IMR-90 (cell line): ENCODE results near the gene LRPAP1. TPM values are rescaled to one million over a fixed set of nuclear protein-coding genes. Genes with fewer than 3 reads are reported as not detected.

ENCODE experiments used
- ATAC-seq: fragments of 200-7000 bp; cut with Tn5 transposase; 2 replicates; pipeline ENCODE4 v1.9.1; 2020; ENCODE audit warnings: low read depth, mild to moderate bottlenecking, moderate library complexity
- BruUV-seq: library from RNA; stranded (reverse); fragments of 400-500 nt; replicated peaks from 2 replicates; lab custom pipeline; 2021; lab: Mats Ljungman, UMichigan
- CTCF ChIA-PET: fragments of 300-600 bp; formaldehyde crosslinking; extraction: SDS; loops from one replicate; lab custom pipeline; 2021; ENCODE audit warnings: antibody characterized with exemption; lab: Yijun Ruan, JAX
- POLR2A ChIA-PET: fragments of 300-600 bp; sonication (Branson Sonifier 250); formaldehyde crosslinking; loops from one replicate; lab custom pipeline; 2022; ENCODE audit warnings: antibody characterized with exemption; ENCODE audit not compliant: unreplicated experiment; lab: Charles Lee
- DNase-seq: peaks from one replicate; pipeline ENCODE4 v3.0.0; 2013
- H2AFZ ChIP-seq: replicated peaks from 2 replicates; pipeline ENCODE3; 2013; ENCODE audit warnings: low read length, mild to moderate bottlenecking; ENCODE audit not compliant: poor library complexity
- H2AK5ac ChIP-seq: 2 replicates; pipeline ENCODE4 v1.6.1; 2013; ENCODE audit warnings: low read depth, low read length, inconsistent platforms
- H2AK9ac ChIP-seq: replicated peaks from 2 replicates; pipeline ENCODE3; 2013; ENCODE audit warnings: mild to moderate bottlenecking, low read depth, low read length, moderate library complexity; ENCODE audit not compliant: poor library complexity
- H2BK120ac ChIP-seq: 2 replicates; pipeline ENCODE4 v1.6.1; 2013; ENCODE audit warnings: low read depth, low read length, inconsistent platforms
- H2BK15ac ChIP-seq: 3 replicates; pipeline ENCODE4 v1.6.1; 2013; ENCODE audit warnings: low read depth, low read length, inconsistent platforms
- H2BK20ac ChIP-seq: 2 replicates; pipeline ENCODE4 v1.6.1; 2013; ENCODE audit warnings: low read depth, mild to moderate bottlenecking, inconsistent platforms, low read length, moderate library complexity
- H2BK5ac ChIP-seq: 2 replicates; pipeline ENCODE4 v1.6.1; 2013; ENCODE audit warnings: mild to moderate bottlenecking, low read depth, low read length, inconsistent platforms; ENCODE audit not compliant: poor library complexity, severe bottlenecking
- H3K14ac ChIP-seq: replicated peaks from 2 replicates; pipeline ENCODE4 v1.6.1; 2013; ENCODE audit warnings: low read depth, low read length, inconsistent platforms
- H3K18ac ChIP-seq: 2 replicates; pipeline ENCODE4 v1.6.1; 2013; ENCODE audit warnings: low read depth, low read length, control low read depth
- H3K23ac ChIP-seq: 2 replicates; pipeline ENCODE4 v1.6.1; 2013; ENCODE audit warnings: low read depth, low read length, inconsistent platforms
- H3K27ac ChIP-seq: 2 replicates; pipeline ENCODE4 v1.5.1; 2013; ENCODE audit warnings: mild to moderate bottlenecking, control low read depth, low read length; ENCODE audit not compliant: insufficient read depth
- H3K27me3 ChIP-seq: 2 replicates; pipeline ENCODE4 v1.6.1; 2013; ENCODE audit warnings: low read length; ENCODE audit not compliant: control insufficient read depth, insufficient read depth
- H3K36me3 ChIP-seq: 2 replicates; pipeline ENCODE4 v1.6.1; 2013; ENCODE audit warnings: low read length, mixed read lengths; ENCODE audit not compliant: control insufficient read depth, insufficient read depth
- H3K4ac ChIP-seq: 2 replicates; pipeline ENCODE4 v1.6.1; 2013; ENCODE audit warnings: low read depth, low read length, inconsistent platforms
- H3K4me1 ChIP-seq: 2 replicates; pipeline ENCODE4 v1.6.1; 2013; ENCODE audit warnings: low read length, mixed read lengths; ENCODE audit not compliant: control insufficient read depth, insufficient read depth
- H3K4me2 ChIP-seq: 2 replicates; pipeline ENCODE4 v1.6.1; 2013; ENCODE audit warnings: low read depth, mild to moderate bottlenecking, control low read depth, low read length, moderate library complexity
- H3K4me3 ChIP-seq: 2 replicates; pipeline ENCODE4 v1.5.1; 2013; ENCODE audit warnings: low read depth, mild to moderate bottlenecking, control low read depth, low read length, moderate library complexity; ENCODE audit not compliant: insufficient read depth
- H3K56ac ChIP-seq: 2 replicates; pipeline ENCODE4 v1.6.1; 2013; ENCODE audit warnings: low read length, inconsistent platforms; ENCODE audit not compliant: insufficient read depth; ENCODE audit errors: extremely low read depth
- H3K79me1 ChIP-seq, 2 experiments: 2 replicates each; pipeline ENCODE4 v1.6.1; 2013; ENCODE audit warnings: low read length in 2 of 2, inconsistent platforms in 1 of 2, low read depth in 1 of 2
- H3K9ac ChIP-seq: 2 replicates; pipeline ENCODE4 v1.6.1; 2013; ENCODE audit warnings: low read depth, low read length, control low read depth
- H3K9me1 ChIP-seq: 2 replicates; pipeline ENCODE4 v1.6.1; 2013; ENCODE audit warnings: low read length, inconsistent platforms; ENCODE audit not compliant: insufficient read depth
- H3K9me3 ChIP-seq: 2 replicates; pipeline ENCODE4 v1.6.1; 2013; ENCODE audit warnings: low read length; ENCODE audit not compliant: control insufficient read depth, insufficient read depth
- H4K20me1 ChIP-seq: 2 replicates; pipeline ENCODE4 v1.6.1; 2013; ENCODE audit warnings: low read length, inconsistent platforms; ENCODE audit not compliant: insufficient read depth
- H4K5ac ChIP-seq: 2 replicates; pipeline ENCODE4 v1.6.1; 2013; ENCODE audit warnings: mild to moderate bottlenecking, low read depth, low read length, control low read depth
- H4K8ac ChIP-seq, 2 experiments: 2 replicates each; pipeline ENCODE4 v1.6.1; 2013; ENCODE audit warnings: low read depth in 2 of 2, low read length in 2 of 2, control low read depth in 1 of 2, inconsistent platforms in 1 of 2
- H4K91ac ChIP-seq: 2 replicates; pipeline ENCODE4 v1.6.1; 2013; ENCODE audit warnings: low read depth, low read length, inconsistent platforms; ENCODE audit not compliant: insufficient read depth
- BHLHE40 ChIP-seq: fragments of 150-350 bp; IDR thresholded peaks from 2 replicates; pipeline ENCODE4 v1.6.1; 2016; ENCODE audit warnings: mild to moderate bottlenecking, low read depth, low read length
- CEBPB ChIP-seq: IDR thresholded peaks from 2 replicates; pipeline ENCODE4 v1.6.1; 2012; ENCODE audit warnings: low read depth, low read length, improper control_type of control experiment
- CHD1 ChIP-seq: IDR thresholded peaks from 2 replicates; pipeline ENCODE4 v1.6.1; 2012; ENCODE audit warnings: low read depth, low read length, improper control_type of control experiment
- FOS ChIP-seq: fragments of 150-350 bp; IDR thresholded peaks from 2 replicates; pipeline ENCODE4 v1.6.1; 2016; ENCODE audit warnings: low read depth, low read length
- MAFK ChIP-seq: IDR thresholded peaks from 2 replicates; pipeline ENCODE4 v1.6.1; 2012; ENCODE audit warnings: low read depth, low read length, improper control_type of control experiment
- MXI1 ChIP-seq: IDR thresholded peaks from 2 replicates; pipeline ENCODE4 v1.6.1; 2012; ENCODE audit warnings: low read depth, mild to moderate bottlenecking, low read length, moderate library complexity, borderline replicate concordance
- NFE2L2 ChIP-seq: fragments of 150-350 bp; IDR thresholded peaks from 2 replicates; pipeline ENCODE4 v1.6.1; 2016; ENCODE audit warnings: low read depth, mild to moderate bottlenecking, low read length
- POLR2A ChIP-seq: IDR thresholded peaks from 2 replicates; pipeline ENCODE4 v1.6.1; 2012; ENCODE audit warnings: mild to moderate bottlenecking, low read depth, low read length
- RAD21 ChIP-seq: IDR thresholded peaks from 2 replicates; pipeline ENCODE4 v1.6.1; 2012; ENCODE audit warnings: low read length, improper control_type of control experiment
- RCOR1 ChIP-seq: IDR thresholded peaks from 2 replicates; pipeline ENCODE4 v1.6.1; 2012; ENCODE audit warnings: mild to moderate bottlenecking, low read length, improper control_type of control experiment; ENCODE audit not compliant: insufficient replicate concordance
- RFX5 ChIP-seq: IDR thresholded peaks from 2 replicates; pipeline ENCODE4 v1.8.0; 2012; ENCODE audit warnings: low read depth, mild to moderate bottlenecking, low read length, moderate library complexity
- SMC3 ChIP-seq: fragments of 150-350 bp; IDR thresholded peaks from 2 replicates; pipeline ENCODE4 v1.6.1; 2016; ENCODE audit warnings: low read depth, mild to moderate bottlenecking, antibody characterized with exemption, low read length, moderate library complexity
- WGBS, 2 experiments: methylation state at CpG; one replicate each; pipeline versions ENCODE4 v1.1.5 to v1.1.7; 2013; ENCODE audit warnings: missing lambda C conversion rate in 2 of 2; ENCODE audit not compliant: insufficient read length in 1 of 2; ENCODE audit errors: extremely low coverage in 2 of 2; 5-methylcytosine and 5-hydroxymethylcytosine counted together
- dilution Hi-C: fragments of 300-500 bp; cut with HindIII; formaldehyde crosslinking; loops from one replicate; pipeline ENCODE4 v1.14.3; 2018; ENCODE audit warnings: low sequenced_read_pairs; ENCODE audit not compliant: unreplicated experiment
- in situ Hi-C: fragments of 300-500 bp; cut with MboI; formaldehyde crosslinking; loops from 3 replicates; pipeline ENCODE4 v1.14.3; 2019; ENCODE audit warnings: low sequenced_read_pairs, inconsistent platforms, mixed read lengths
- intact Hi-C: fragments of 100-400 bp; cut with micrococcal nuclease; formaldehyde crosslinking; loops from 2 replicates; pipeline ENCODE4 v1.10.0; 2022
- polyA plus RNA-seq, 3 experiments: library from polyadenylated mRNA; depleted of rRNA; stranded (reverse); fragments of >200 nt; gene quantifications; 2 replicates each; pipeline ENCODE4 v1.2.3, GENCODE V29; 2012; ENCODE audit warnings: low replicate concordance in 1 of 3
- total RNA-seq: library from RNA; depleted of rRNA; stranded (reverse); fragments of >200 nt; gene quantifications from 2 replicates; pipeline ENCODE4 v1.2.3, GENCODE V29; 2012
- TF ChIP-seq, protein P1 (sequence below): conservative IDR thresholded peaks from 2 replicates; pipeline ENCODE4 v1.5.1; 2012; ENCODE audit warnings: mild to moderate bottlenecking, low read depth, low read length, improper control_type of control experiment
- TF ChIP-seq, protein P2 (sequence below): fragments of 150-350 bp; IDR thresholded peaks from 2 replicates; pipeline ENCODE4 v1.6.1; 2017; ENCODE audit warnings: mild to moderate bottlenecking, antibody characterized with exemption, low read length, low read depth
- TF ChIP-seq, protein P3 (sequence below): fragments of 150-350 bp; IDR thresholded peaks from 2 replicates; pipeline ENCODE4 v1.6.1; 2016; ENCODE audit warnings: low read depth, mild to moderate bottlenecking, low read length, moderate library complexity, borderline replicate concordance

The LRPAP1 gene
- total and polyA plus RNA-seq, 2 of the 4 experiments (the other 2 are of a cell fraction): 135 to 175 TPM

DNA sequence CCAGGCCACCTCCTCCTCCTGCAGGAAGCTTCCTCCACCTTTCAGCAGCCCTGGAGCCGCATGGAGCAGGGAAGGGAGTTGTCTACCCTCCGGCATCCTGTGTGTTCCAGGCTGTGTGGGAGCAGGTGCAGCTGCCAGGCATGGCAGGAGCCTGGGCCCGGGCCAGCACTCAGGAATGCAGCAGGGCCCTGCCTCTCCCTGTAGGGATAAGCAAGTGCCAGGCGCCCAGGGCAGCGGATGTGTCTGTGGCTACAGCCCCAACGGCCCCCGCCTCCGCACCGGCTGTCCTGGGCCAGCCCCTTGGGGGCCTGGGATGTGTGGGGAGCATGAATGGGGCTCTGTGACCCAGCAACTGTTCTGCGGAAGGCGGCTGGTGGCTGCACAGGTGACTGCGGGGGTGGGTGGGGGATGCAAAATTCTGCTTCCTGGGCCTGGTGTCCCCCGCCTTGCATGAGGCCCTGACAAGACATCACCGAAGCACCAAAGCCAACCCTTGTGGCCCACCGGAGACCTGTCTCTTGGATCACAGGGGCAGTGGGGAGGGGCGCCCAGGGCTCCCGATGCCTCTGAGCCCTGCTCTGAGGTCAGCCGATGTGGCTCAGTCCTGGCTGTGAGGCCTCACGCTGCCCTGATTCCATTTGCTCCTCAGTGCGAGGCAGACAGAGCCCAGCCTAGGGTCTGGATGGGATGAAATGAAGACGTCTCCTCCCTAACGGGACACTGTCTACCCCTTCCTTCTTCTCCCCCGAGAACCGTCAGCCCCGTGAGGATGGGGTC, 70.5 kb downstream of the LRPAP1 start:
- no peak overlapping the region for H3K27ac ChIP-seq
- CTCF ChIA-PET: no interaction called here

More for the DNA sequence above, 70.5 kb downstream of the LRPAP1 start:
- no peak overlapping the region for H2BK20ac ChIP-seq
- H2BK120ac ChIP-seq: no peak overlapping the region
- no peak for ATAC-seq
- no peak for DNase-seq
- no peak overlapping the region for H3K4me3 ChIP-seq
- H2AK9ac ChIP-seq: no peak overlapping the region
- in situ Hi-C loops: no loop called here
- H3K9me1 ChIP-seq: no peaks in the 10 kb centered on the region
- H2BK5ac ChIP-seq: no peak overlapping the region
- no TSS peak for BruUV-seq
- H3K27me3 ChIP-seq: peaks cover 56% of the 10 kb centered on the region
- TF ChIP-seq BHLHE40 (no peak), RCOR1 (no peak), NFE2L2 (no peak), CHD1 (no peak), MAFK (no peak), SMC3 (no peak), RFX5 (no peak), RAD21 (no peak), CEBPB (no peak), MXI1 (no peak), POLR2A (no peak), FOS (no peak)
- TF ChIP-seq, protein P1, sequence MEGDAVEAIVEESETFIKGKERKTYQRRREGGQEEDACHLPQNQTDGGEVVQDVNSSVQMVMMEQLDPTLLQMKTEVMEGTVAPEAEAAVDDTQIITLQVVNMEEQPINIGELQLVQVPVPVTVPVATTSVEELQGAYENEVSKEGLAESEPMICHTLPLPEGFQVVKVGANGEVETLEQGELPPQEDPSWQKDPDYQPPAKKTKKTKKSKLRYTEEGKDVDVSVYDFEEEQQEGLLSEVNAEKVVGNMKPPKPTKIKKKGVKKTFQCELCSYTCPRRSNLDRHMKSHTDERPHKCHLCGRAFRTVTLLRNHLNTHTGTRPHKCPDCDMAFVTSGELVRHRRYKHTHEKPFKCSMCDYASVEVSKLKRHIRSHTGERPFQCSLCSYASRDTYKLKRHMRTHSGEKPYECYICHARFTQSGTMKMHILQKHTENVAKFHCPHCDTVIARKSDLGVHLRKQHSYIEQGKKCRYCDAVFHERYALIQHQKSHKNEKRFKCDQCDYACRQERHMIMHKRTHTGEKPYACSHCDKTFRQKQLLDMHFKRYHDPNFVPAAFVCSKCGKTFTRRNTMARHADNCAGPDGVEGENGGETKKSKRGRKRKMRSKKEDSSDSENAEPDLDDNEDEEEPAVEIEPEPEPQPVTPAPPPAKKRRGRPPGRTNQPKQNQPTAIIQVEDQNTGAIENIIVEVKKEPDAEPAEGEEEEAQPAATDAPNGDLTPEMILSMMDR: no peak
- TF ChIP-seq, protein P2, sequence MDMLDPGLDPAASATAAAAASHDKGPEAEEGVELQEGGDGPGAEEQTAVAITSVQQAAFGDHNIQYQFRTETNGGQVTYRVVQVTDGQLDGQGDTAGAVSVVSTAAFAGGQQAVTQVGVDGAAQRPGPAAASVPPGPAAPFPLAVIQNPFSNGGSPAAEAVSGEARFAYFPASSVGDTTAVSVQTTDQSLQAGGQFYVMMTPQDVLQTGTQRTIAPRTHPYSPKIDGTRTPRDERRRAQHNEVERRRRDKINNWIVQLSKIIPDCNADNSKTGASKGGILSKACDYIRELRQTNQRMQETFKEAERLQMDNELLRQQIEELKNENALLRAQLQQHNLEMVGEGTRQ: no peak
- TF ChIP-seq, protein P3, sequence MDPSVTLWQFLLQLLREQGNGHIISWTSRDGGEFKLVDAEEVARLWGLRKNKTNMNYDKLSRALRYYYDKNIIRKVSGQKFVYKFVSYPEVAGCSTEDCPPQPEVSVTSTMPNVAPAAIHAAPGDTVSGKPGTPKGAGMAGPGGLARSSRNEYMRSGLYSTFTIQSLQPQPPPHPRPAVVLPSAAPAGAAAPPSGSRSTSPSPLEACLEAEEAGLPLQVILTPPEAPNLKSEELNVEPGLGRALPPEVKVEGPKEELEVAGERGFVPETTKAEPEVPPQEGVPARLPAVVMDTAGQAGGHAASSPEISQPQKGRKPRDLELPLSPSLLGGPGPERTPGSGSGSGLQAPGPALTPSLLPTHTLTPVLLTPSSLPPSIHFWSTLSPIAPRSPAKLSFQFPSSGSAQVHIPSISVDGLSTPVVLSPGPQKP: no peak
- H3K23ac ChIP-seq: no peak overlapping the region
- 95% methylated on average over 5 of the region's 25 CpGs; no CpG with 5 or more reads in 1 of the 2 experiments for WGBS, 2 experiments
- no peak overlapping the region for H2AK5ac ChIP-seq
- no peak overlapping the region for H3K9ac ChIP-seq
- intact Hi-C loops: no loop called here
- H3K4me1 ChIP-seq: no peaks in the 10 kb centered on the region
- dilution Hi-C loops: no loop called here
- H3K56ac ChIP-seq: no peak overlapping the region
- no peaks in the 10 kb centered on the region for H3K36me3 ChIP-seq
- no peaks in the 10 kb centered on the region for H4K20me1 ChIP-seq
- POLR2A ChIA-PET: no interaction called here
- H3K18ac ChIP-seq: no peak overlapping the region
- H3K9me3 ChIP-seq: no peaks in the 10 kb centered on the region
- peak overlapping the region; percentile 32 for H2AFZ ChIP-seq
- H3K4ac ChIP-seq: no peak overlapping the region
- H3K4me2 ChIP-seq: no peak overlapping the region
- no peak overlapping the region for H3K14ac ChIP-seq
- no peak overlapping the region for H2BK15ac ChIP-seq
- no peaks in the 10 kb centered on the region for H3K79me1 ChIP-seq
- no peak overlapping the region for H4K5ac ChIP-seq
- H4K8ac ChIP-seq: no peak overlapping the region
- H4K91ac ChIP-seq: no peak overlapping the region
